Fibroblast of lung (primary cell): ENCODE results near the gene CXADR. TPM values are rescaled to one million over a fixed set of nuclear protein-coding genes. Genes with fewer than 3 reads are reported as not detected.

Experiments used
- DNase-seq, 2 donors: peaks; one replicate each; pipeline versions ENCODE4 v3.0.0 to v3.0.0-alpha.2; 2010; ENCODE audit warnings: low read depth in 2 of 2
- H2AFZ ChIP-seq: 2 replicates; pipeline ENCODE4 v1.5.1; 2012; ENCODE audit warnings: low read length, control low read depth, inconsistent platforms
- H3K27ac ChIP-seq: 2 replicates; pipeline ENCODE4 v1.5.1; 2011; ENCODE audit warnings: low read length, control low read depth; ENCODE audit not compliant: insufficient read depth
- H3K27me3 ChIP-seq: 2 replicates; pipeline ENCODE4 v1.5.1; 2011; ENCODE audit warnings: mild to moderate bottlenecking, low read length; ENCODE audit not compliant: control insufficient read depth, insufficient read depth
- H3K36me3 ChIP-seq: 2 replicates; pipeline ENCODE4 v1.5.1; 2011; ENCODE audit warnings: low read length; ENCODE audit not compliant: control insufficient read depth, insufficient read depth
- H3K4me1 ChIP-seq: 2 replicates; pipeline ENCODE4 v1.5.1; 2011; ENCODE audit warnings: low read length; ENCODE audit not compliant: control insufficient read depth, insufficient read depth; ENCODE audit errors: extremely low read depth
- H3K4me2 ChIP-seq: 2 replicates; pipeline ENCODE4 v1.5.1; 2011; ENCODE audit warnings: low read length, control low read depth; ENCODE audit not compliant: insufficient read depth; ENCODE audit errors: extremely low read depth
- H3K4me3 ChIP-seq, 4 experiments: fragments of 200-600 bp in 1 of 4; sonication (generic) in 1 of 4; replicated peaks in 1 of 4; 2 replicates each; pipeline ENCODE4 v1.5.1; 2011 to 2016; ENCODE audit warnings: low read length in 4 of 4, low read depth in 3 of 4, mild to moderate bottlenecking in 3 of 4, control low read depth in 2 of 4, inconsistent platforms in 1 of 4, mixed read lengths in 1 of 4; ENCODE audit not compliant: insufficient read depth in 1 of 4; ENCODE audit errors: control extremely low read depth in 1 of 4
- H3K79me2 ChIP-seq: 2 replicates; pipeline ENCODE4 v1.5.1; 2012; ENCODE audit warnings: mild to moderate bottlenecking, low read length, inconsistent platforms; ENCODE audit not compliant: control insufficient read depth, insufficient read depth
- H3K9ac ChIP-seq: 2 replicates; pipeline ENCODE4 v1.5.1; 2011; ENCODE audit warnings: mild to moderate bottlenecking, low read length, control low read depth; ENCODE audit not compliant: insufficient read depth
- H3K9me3 ChIP-seq: 2 replicates; pipeline ENCODE4 v1.5.1; 2012; ENCODE audit warnings: low read depth, low read length; ENCODE audit not compliant: control insufficient read depth, insufficient read depth
- H4K20me1 ChIP-seq: 2 replicates; pipeline ENCODE4 v1.5.1; 2011; ENCODE audit warnings: low read length; ENCODE audit not compliant: control insufficient read depth, insufficient read depth; ENCODE audit errors: extremely low read depth
- CTCF ChIP-seq, 2 donors: IDR thresholded peaks in 1 of 2; conservative IDR thresholded peaks in 1 of 2; 1 replicate in 1 of 2; 2 replicates in 1 of 2; pipeline ENCODE4 v1.5.1; 2011 to 2012; ENCODE audit warnings: low read length in 2 of 2, control low read depth in 1 of 2, inconsistent platforms in 1 of 2, low read depth in 1 of 2, mild to moderate bottlenecking in 1 of 2
- EZH2 ChIP-seq: IDR thresholded peaks from 2 replicates; pipeline ENCODE4 v1.5.1; 2012; ENCODE audit warnings: low read length, control low read depth, mild to moderate bottlenecking; ENCODE audit errors: missing control alignments
- polyA plus RNA-seq, 2 donors: library from polyadenylated mRNA; depleted of rRNA in 1 of 2; stranded (reverse) in 1 of 2; unstranded in 1 of 2; fragments of >200 nt; gene quantifications; 2 replicates each; pipeline ENCODE4 v1.2.1, GENCODE V29; 2011 to 2012; ENCODE audit warnings: missing spikeins in 1 of 2
- total RNA-seq: library from RNA; depleted of rRNA; stranded (reverse); fragments of >200 nt; gene quantifications from 2 replicates; pipeline ENCODE4 v1.2.1, GENCODE V29; 2014

Gene CXADR
- total and polyA plus RNA-seq, 2 donors (not counting 1 experiment from before 2014, with no cell fraction given) = 0.69 to 9.9 TPM

GRCh38 chr21:17536381-17536780 is 23.5 kb downstream of the CXADR start:
- H3K4me3 ChIP-seq = no peak overlapping the region
- H3K9me3 ChIP-seq = no peaks in the 10 kb centered on the region
- no peak for DNase-seq
- H3K4me1 ChIP-seq = no peaks in the 10 kb centered on the region
- no peak overlapping the region for H2AFZ ChIP-seq
- H4K20me1 ChIP-seq = no peaks in the 10 kb centered on the region
- H3K9ac ChIP-seq = no peak overlapping the region
- TF ChIP-seq EZH2 (no peak), CTCF (conservative IDR thresholded peaks at IDR 0.05 in 1 of 2, IDR thresholded peaks at IDR 0.05 in 1 of 2; ENCODE audit: low read depth in 1 of 2, low read length in 2 of 2) (no peak)
- no peaks in the 10 kb centered on the region for H3K79me2 ChIP-seq
- H3K4me2 ChIP-seq = no peak overlapping the region
- H3K27ac ChIP-seq = no peak overlapping the region
- no peaks in the 10 kb centered on the region for H3K27me3 ChIP-seq
- H3K36me3 ChIP-seq = no peaks in the 10 kb centered on the region

GRCh38 chr21:17537299-17537698 is 24.5 kb downstream of the CXADR start:
- Histone ChIP-seq H3K27me3 (no peaks in the 10 kb centered on the region), H4K20me1 (no peaks in the 10 kb centered on the region), H2AFZ (no peak overlapping the region), H3K4me2 (no peak overlapping the region), H3K79me2 (no peaks in the 10 kb centered on the region), H3K9me3 (no peaks in the 10 kb centered on the region), H3K4me3 (no peak overlapping the region), H3K4me1 (no peaks in the 10 kb centered on the region), H3K36me3 (no peaks in the 10 kb centered on the region), H3K9ac (no peak overlapping the region), H3K27ac (no peak overlapping the region)
- TF ChIP-seq EZH2 (no peak), CTCF (conservative IDR thresholded peaks at IDR 0.05 in 1 of 2, IDR thresholded peaks at IDR 0.05 in 1 of 2; ENCODE audit: low read depth in 1 of 2, low read length in 2 of 2) (no peak)
- DNase-seq = peak in 1 of 2 donors; percentile 15

- Histone ChIP-seq H2AFZ (no peak overlapping the region), H3K9me3 (no peaks in the 10 kb centered on the region), H3K79me2 (no peaks in the 10 kb centered on the region), H3K27ac (no peak overlapping the region), H3K9ac (no peak overlapping the region), H3K27me3 (no peaks in the 10 kb centered on the region), H3K36me3 (no peaks in the 10 kb centered on the region), H3K4me3 (no peak overlapping the region), H3K4me1 (no peaks in the 10 kb centered on the region), H4K20me1 (no peaks in the 10 kb centered on the region), H3K4me2 (no peak overlapping the region)
- TF ChIP-seq CTCF (conservative IDR thresholded peaks at IDR 0.05 in 1 of 2, IDR thresholded peaks at IDR 0.05 in 1 of 2; ENCODE audit: low read depth in 1 of 2, low read length in 2 of 2) (no peak), EZH2 (no peak)
- DNase-seq = no peak
These were observed 25.7 kb downstream of the CXADR start for GRCh38 chr21:17538576-17538975.
